Right atrium auricular region (tissue), 2 donors: ENCODE measurements around the gene CYSRT1. TPM values are rescaled to one million over a fixed set of nuclear protein-coding genes. Genes with fewer than 3 reads are reported as not detected.
A peak's percentile ranks its signal among the peaks of the same experiment; 100 is the strongest.

Source experiments
- DNase-seq: peaks from one replicate; pipeline ENCODE4 v3.0.0-alpha.2; 2019; ENCODE audit warnings: low spot score
- H3K27ac ChIP-seq, 2 donors: fragments of 200-600 bp; sonication (generic); 1 replicate in 1 of 2; 2 replicates in 1 of 2; pipeline ENCODE4 v1.5.1; 2016 to 2019
- H3K27me3 ChIP-seq, 2 donors: fragments of 200-600 bp; sonication (generic); one replicate each; pipeline versions ENCODE4 v1.5.1 to v1.6.0; 2017 to 2019
- H3K36me3 ChIP-seq: fragments of 200-600 bp; sonication (generic); one replicate; pipeline ENCODE4 v1.5.1; 2016
- H3K4me1 ChIP-seq, 2 donors: fragments of 200-600 bp; sonication (generic); one replicate each; pipeline versions ENCODE4 v1.5.1 to v1.6.0; 2017 to 2019
- H3K4me3 ChIP-seq, 2 donors: fragments of 200-600 bp; sonication (generic); 1 replicate in 1 of 2; 2 replicates in 1 of 2; pipeline ENCODE4 v1.5.1; 2017 to 2019; ENCODE audit warnings: mild to moderate bottlenecking in 1 of 2, moderate library complexity in 1 of 2
- H3K9me3 ChIP-seq, 2 donors: fragments of 200-600 bp; sonication (generic); one replicate each; pipeline ENCODE4 v1.5.1; 2019
- total RNA-seq, 2 donors: library from RNA; depleted of rRNA; stranded (reverse); fragments of >200 nt; gene quantifications; one replicate each; pipeline ENCODE4 v1.1.0, GENCODE V29; 2016
- TF ChIP-seq, protein P1 (sequence below), 2 donors: fragments of 200-600 bp; sonication (generic); IDR thresholded peaks; one replicate each; pipeline ENCODE4 v1.5.1; 2019; ENCODE audit warnings: antibody characterized with exemption in 2 of 2

Gene CYSRT1
- total RNA-seq, 2 donors from 2014 or later = 0.35 to 0.85 TPM

DNA sequence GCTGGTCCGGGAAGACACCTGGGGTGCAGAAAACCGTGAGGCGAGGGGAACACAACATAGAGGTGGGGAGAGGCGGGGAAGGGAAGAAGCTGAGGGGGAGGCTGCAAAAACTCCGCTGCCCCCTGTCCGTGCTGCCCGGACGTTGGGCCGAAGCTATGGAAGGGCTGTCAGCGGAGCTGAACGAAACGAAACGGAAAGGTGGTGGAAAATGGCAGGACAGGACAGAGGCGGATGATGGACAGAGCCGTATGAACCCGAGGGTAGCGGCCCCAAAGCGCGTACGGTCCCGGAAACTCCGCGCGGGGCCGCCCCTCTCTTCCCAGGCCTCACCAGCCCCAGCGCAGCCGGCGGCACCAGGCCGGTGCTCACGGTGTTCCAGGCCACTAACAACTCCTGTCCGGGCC is 36.9 kb upstream of the CYSRT1 start:
- Histone ChIP-seq H3K27ac (peak overlapping the region; percentile 92 to 97), H3K27me3 (no peaks in the 10 kb centered on the region), H3K4me3 (peak overlapping the region; percentile 84 to 98), H3K9me3 (no peaks in the 10 kb centered on the region), H3K4me1 (peaks cover 0 to 43% of the 10 kb centered on the region in 2 donors), H3K36me3 (peaks cover 40% of the 10 kb centered on the region)
- DNase-seq = no peak
- TF ChIP-seq, protein P1, sequence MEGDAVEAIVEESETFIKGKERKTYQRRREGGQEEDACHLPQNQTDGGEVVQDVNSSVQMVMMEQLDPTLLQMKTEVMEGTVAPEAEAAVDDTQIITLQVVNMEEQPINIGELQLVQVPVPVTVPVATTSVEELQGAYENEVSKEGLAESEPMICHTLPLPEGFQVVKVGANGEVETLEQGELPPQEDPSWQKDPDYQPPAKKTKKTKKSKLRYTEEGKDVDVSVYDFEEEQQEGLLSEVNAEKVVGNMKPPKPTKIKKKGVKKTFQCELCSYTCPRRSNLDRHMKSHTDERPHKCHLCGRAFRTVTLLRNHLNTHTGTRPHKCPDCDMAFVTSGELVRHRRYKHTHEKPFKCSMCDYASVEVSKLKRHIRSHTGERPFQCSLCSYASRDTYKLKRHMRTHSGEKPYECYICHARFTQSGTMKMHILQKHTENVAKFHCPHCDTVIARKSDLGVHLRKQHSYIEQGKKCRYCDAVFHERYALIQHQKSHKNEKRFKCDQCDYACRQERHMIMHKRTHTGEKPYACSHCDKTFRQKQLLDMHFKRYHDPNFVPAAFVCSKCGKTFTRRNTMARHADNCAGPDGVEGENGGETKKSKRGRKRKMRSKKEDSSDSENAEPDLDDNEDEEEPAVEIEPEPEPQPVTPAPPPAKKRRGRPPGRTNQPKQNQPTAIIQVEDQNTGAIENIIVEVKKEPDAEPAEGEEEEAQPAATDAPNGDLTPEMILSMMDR (IDR thresholded peaks at IDR 0.05) = no peak

DNA sequence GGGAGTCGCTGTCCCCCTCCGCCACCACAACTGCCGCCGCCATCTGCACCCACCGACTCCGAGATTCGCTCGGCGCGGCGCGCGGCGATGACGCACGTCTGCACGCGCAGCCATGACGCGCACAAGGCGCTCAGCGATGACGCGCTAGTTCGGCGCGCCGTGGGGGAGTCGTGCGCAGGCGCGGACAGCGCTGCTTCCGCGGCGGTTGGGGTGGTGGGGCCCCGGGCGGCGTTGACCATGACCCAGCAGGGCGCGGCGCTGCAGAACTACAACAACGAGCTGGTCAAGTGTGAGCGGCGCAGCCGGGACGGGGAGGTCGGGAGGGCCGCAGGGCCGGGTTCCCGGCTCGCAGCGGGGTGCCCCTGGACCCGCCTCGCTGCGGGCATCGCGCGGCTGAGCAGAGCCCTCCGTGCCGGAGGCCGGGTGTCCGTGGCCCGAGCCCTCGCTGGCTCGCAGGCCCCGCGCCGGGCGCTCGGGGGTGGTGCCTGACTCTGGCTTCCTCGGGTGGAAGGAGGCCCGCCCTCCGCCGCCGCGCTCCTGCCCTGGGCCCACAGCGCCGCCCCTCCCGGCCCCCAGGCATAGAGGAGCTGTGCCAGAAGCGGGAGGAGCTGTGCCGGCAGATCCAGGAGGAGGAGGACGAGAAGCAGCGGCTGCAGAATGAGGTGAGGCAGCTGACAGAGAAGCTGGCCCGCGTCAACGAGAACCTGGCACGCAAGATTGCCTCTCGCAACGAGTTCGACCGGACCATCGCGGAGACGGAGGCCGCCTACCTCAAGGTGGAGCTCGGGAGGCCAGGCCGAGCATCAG is 36.3 kb upstream of the CYSRT1 start, which contains the start of the genes ANAPC2 and SSNA1:
Gene ANAPC2 (minus strand): TSS at position 71 of the 807 bp plus-strand sequence. CDS start 28 bp downstream, at position 43.
Gene SSNA1 (plus strand): TSS at position 187 of the 807 bp plus-strand sequence. CDS start 51 bp downstream, at position 238.
- H3K9me3 ChIP-seq = no peaks in the 10 kb centered on the region
- TF ChIP-seq, protein P1 (IDR thresholded peaks at IDR 0.05) = peak in 1 of 2 donors; percentile 54
- no peaks in the 10 kb centered on the region for H3K27me3 ChIP-seq
- DNase-seq = peak; percentile 94
- peak within 1 kb of the TSS; percentile 84 to 98 for H3K4me3 ChIP-seq
- peaks cover 34% of the 10 kb centered on the region for H3K36me3 ChIP-seq
- H3K27ac ChIP-seq = peak within 1 kb of the TSS; percentile 92 to 97
- H3K4me1 ChIP-seq = peaks cover 0 to 44% of the 10 kb centered on the region in 2 donors

DNA sequence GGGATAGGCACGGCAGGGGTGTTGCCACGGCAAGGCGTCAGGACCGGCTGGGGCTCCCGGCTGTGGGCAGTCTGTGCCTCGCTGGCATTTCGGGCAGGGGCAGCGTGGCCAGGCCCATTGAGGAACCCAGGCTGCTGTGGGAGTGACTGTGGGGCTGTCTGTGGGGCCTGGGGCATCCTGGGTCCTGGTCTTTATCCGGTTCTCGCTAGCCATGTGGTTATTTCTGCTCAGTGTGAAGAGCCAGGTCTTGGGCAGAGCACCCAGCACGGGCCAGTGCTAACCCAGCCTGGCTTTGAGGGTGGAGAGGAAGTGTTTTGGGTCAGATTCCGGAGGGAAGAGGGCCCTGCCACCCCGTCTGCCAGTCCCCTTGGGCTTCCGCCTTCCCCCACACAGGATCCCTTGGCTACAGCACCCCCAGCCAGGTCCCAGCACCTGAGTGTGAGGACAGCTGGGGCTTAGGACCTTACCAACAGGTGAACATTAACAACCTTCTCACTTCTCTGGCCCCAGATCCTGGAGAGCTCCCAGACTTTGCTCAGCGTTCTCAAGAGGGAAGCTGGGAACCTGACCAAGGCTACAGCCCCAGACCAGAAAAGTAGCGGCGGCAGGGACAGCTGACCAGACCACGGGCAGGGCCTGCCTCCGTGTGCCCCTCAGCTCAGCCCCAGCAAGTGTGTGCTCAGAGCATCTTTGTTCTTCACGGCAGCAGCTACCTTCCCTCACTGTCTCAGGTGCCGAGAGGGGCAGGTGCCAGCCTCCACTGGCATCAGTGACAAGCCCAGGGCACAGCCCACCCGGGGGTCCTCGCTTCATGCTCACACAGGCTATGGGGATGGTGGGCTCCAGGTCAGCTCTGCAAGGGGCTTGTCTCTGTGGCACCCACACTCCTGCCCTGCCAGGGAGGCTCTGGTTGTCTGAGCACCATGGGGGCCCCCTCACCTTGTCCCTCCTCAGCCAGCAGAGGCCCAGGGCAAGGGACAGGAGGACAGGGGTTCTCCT is 35.4 kb upstream of the CYSRT1 start:
- peaks cover 25% of the 10 kb centered on the region for H3K36me3 ChIP-seq
- TF ChIP-seq, protein P1 (IDR thresholded peaks at IDR 0.05) = no peak
- peak overlapping the region; percentile 84 to 98 for H3K4me3 ChIP-seq
- H3K27me3 ChIP-seq = no peaks in the 10 kb centered on the region
- peaks cover 0 to 53% of the 10 kb centered on the region in 2 donors for H3K4me1 ChIP-seq
- H3K9me3 ChIP-seq = no peaks in the 10 kb centered on the region
- no peak for DNase-seq
- H3K27ac ChIP-seq = peak overlapping the region; percentile 92 to 97

DNA sequence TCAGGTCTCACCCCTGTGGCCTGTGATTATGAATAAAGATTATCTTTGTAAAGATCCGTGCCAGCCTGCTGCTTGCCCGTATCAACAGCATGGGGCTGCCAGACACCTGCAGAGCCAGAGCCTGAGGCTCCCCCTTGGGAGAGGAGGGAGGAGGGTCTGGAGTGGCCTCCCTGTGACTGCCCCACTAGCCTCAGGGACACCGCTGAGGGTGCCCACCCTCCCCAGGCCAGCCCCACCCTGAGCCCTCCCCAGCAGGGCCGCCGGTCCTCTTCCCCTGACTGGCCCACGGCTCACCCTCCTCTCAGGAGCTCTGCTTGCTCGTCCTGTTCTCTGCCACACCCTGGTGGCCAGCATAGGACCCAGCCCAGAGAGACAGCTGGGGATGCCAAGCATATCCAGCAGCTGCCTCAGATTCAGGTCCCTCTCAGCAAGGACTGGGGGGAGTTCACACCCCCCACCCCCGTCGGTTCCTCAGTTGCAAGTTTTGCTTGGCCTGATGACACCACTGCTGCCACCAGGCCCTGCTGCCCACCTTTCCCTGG is 34.6 kb upstream of the CYSRT1 start:
- Histone ChIP-seq H3K36me3 (peaks cover 23% of the 10 kb centered on the region), H3K27ac (peak overlapping the region in 1 of 2 donors; percentile 92), H3K4me3 (no peak overlapping the region), H3K27me3 (no peaks in the 10 kb centered on the region), H3K9me3 (no peaks in the 10 kb centered on the region), H3K4me1 (peaks cover 0 to 61% of the 10 kb centered on the region in 2 donors)
- TF ChIP-seq, protein P1 (IDR thresholded peaks at IDR 0.05) = no peak
- DNase-seq = no peak

DNA sequence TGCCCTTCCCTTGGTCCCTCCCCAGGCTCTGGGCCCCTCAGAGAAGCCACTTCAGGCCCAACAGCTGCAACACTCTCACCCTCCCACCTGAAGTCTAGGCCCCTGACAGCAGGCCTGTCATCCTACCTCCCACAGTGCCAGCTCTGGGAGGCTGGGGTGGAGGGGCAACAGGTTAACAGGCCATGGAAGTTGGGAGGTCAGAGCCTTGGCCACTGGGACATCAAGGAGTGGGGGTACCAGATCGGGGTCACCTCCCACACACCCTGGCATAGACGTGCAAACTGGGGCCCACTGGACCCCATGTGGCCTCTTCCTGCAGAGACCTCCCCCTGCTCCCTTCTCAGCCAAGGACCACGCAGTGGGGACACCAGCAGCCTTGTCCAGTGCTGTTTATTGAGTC is 33.7 kb upstream of the CYSRT1 start:
- TF ChIP-seq, protein P1 (IDR thresholded peaks at IDR 0.05) = no peak
- H3K36me3 ChIP-seq = peaks cover 14% of the 10 kb centered on the region
- H3K27me3 ChIP-seq = no peaks in the 10 kb centered on the region
- no peak overlapping the region for H3K27ac ChIP-seq
- H3K4me1 ChIP-seq = peaks cover 0 to 63% of the 10 kb centered on the region in 2 donors
- H3K9me3 ChIP-seq = no peaks in the 10 kb centered on the region
- no peak overlapping the region for H3K4me3 ChIP-seq
- DNase-seq = no peak
